CD4-positive, alpha-beta T cell treated with Interferon gamma for 1 hour (primary cell): ENCODE results near the gene PIK3R6.
A peak's percentile ranks its signal among the peaks of the same experiment; 100 is the strongest.

ENCODE experiments used
- DNase-seq: peaks from one replicate; pipeline ENCODE4 v3.0.0-alpha.2; 2020

PIK3R6 gene

GRCh38 chr17:8791910-8792270 lies 75.6 kb downstream of the PIK3R6 start:
- peak; percentile 24 for DNase-seq

DNA sequence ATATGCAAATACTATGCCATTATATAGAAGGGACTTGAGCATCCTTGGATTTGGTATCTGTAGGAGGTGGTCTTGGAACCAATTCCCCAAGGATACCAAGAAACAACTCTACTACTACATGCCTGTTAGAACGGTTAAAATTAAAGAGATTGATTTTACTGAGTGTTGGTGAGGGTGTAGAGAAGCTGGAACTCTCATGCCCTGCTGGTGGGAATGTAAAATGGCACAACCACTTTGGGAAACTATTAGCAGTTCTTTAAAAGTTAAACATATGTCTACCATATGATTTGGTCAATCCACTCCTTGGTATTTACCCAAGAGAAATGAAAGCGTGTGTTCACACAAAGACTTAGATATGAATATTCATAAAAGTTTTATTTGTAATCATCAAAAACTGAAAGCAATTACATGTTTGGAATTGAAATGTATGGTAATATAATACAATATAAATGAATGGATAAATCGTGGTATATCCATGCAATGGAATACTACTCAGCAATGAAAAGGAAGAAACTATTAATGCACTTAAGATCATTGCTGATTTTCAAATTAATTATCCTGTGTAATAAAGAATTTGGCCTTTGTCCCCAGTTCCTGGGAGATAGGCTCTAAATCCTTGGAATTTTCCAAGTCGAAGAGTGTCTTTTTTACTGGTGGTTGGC lies 76.1 kb downstream of the PIK3R6 start:
- DNase-seq: no peak

DNA sequence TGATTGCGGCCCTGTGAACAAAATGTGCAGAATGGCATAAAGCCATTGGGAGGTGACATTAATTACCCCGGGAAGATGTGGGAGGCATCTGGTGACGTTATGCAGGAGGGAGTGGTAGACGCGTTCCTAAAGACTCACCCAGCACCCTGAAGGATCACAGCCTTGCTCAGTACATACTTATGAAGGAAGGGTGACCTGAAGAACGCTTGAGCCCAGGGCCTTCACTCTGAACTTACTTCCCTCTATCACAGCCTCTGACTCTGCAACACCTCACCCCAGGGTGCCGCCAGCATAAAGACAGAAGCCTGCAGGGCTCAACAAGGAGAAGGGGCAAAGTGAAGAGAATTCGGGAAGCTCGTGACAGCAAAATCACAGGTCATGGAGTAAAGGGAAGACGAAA lies 77.7 kb downstream of the PIK3R6 start:
- no peak for DNase-seq

DNA sequence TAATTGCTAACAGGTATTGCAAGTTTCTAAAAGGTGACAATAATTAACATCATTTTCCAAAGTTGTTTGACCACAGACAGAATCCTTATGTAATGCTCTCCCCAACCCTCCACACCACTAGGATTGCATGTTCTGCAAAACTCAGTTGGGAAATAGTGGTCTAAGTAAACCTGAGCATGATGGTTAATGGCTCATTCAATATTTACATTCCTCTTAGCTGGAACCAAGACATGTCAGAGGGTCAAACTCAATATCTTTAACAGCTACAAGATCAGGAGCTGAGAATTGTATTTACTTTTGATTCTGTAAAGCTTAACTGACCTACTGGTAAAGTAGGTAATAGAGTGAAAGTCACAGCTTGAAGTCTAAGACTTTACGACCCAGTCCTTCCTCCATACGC lies 78.5 kb downstream of the PIK3R6 start:
- DNase-seq: no peak

DNA sequence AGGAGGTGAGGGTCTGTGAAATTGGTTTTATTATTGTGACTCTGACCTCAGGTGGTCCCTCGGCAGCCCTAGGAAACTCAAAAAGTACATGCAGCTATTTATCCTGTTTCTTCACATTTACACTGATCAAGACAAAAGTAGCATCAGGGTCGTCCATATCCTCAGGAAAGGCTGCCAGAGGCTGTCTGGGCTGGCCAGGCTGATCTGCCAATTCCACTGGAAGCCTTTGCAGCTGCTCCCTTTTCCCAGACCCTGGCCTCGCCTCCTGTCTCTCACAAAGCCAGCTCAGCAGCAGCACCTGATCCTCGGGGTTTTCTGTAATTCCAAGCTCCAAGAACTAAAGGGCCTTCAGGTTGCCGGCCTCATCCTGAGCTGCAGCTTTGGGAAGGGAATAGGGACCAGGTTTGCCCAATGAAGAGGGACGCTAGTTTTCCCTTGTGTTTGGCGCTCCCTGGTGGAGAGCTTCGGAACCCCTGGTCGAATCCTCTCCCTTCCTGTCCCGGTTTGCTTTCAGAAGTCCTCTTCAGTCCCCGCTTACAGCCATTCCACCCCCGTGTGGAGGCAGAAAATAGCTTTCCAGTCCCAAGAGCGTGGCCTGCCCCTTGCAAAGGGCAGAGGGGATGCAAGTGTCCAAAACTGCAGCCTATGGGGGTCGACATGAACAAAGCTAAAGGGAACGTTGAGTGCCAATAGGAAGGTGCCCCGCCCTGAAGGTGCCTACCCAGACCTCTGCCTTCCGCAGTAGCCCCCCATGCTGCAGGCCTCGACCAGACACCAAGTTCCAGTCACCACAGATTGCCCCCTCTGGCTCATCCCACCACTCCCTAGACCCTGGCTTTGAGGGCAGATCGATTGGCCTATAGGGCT lies 81.7 kb downstream of the PIK3R6 start:
- DNase-seq: peak; percentile 48

GRCh38 chr17:8782176-8782575 lies 85.3 kb downstream of the PIK3R6 start:
- no peak for DNase-seq

DNA sequence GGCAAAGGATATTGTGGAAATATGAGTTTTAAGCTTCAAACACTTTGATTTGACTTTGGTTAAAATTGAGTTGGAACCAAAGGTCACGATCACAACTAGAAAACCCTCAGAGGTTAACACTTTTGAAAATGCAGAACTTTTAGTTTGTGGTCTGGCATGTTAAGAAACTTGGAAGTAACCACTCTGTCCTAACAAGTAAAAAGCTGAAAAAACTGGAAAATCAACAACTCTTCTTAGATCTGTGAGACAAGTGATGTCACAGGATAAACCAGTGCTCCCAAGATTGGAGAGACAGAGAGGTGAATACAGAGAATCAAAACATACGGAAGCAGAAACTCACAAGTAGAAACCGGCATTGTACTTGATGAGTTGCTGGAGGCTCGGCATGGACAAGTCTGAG lies 85.7 kb downstream of the PIK3R6 start:
- DNase-seq: no peak

GRCh38 chr17:8776881-8777280 lies 90.6 kb downstream of the PIK3R6 start:
- no peak for DNase-seq

DNA sequence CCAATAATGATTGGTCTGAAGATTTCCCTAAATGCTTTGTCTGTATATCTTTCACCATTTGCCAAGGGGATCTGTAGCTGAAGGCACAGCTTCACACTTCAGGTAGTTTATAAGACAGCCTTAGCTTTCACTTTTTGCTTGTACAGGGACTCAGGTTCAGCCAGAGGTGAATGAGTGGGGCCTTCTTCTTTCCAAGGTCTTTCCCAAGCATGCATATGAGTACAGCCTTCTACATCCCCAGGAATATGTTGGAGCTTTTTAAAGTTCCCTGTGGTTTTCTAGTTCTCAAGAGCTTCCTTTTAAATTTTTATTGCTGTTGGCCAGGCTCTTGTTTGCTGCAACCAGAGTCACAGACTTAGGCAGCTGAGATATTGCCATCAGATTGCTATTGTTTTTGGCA lies 91.2 kb downstream of the PIK3R6 start:
- DNase-seq: no peak

GRCh38 chr17:8766731-8767130 lies 100.7 kb downstream of the PIK3R6 start:
- no peak for DNase-seq

DNA sequence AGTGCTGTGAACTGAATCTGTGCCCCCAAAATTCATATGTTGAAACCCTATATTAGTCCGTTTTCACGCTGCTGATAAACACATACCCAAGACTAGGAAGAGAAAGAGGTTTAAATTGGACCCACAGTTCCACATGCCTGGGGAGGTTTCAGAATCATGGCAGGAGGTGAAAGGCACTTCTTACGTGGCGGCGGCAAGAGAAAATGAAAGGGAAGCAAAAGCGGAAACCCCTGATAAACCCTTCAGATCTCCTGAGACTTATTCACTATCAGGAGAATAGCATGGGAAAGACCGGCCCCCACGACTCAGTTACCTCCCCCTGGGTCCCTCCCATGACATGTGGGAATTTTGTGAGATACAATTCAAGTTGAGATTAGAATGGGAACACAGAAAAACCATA lies 105.5 kb downstream of the PIK3R6 start:
- no peak for DNase-seq

DNA sequence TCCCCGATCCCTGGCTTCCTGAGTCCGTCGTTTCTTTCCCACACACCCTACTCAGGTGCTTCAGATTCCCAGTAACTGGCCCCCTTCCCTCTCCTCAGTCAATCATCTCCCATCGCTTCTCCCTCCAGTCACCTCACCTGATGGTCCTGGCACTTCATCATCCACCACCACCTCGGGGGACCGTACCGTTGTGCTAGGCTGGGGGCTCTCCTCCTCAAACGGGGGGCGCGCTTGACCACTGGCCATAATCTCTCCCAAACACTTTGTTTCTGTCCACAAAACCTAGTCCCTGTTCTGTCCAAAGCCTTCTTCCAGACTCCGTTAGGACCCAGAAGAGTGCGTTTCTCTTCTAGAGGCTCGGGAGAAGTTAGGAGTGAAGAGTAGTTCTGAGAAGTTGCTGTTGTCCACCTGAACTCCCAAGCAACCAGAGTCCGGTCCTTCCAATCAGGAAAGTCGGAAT lies 109.3 kb downstream of the PIK3R6 start, which contains the start of gene SPDYE4:
TSS of gene SPDYE4 (minus strand) at position 410 of the 460 bp plus-strand sequence. CDS start at position 246, 164 bp downstream.
- no peak for DNase-seq

DNA sequence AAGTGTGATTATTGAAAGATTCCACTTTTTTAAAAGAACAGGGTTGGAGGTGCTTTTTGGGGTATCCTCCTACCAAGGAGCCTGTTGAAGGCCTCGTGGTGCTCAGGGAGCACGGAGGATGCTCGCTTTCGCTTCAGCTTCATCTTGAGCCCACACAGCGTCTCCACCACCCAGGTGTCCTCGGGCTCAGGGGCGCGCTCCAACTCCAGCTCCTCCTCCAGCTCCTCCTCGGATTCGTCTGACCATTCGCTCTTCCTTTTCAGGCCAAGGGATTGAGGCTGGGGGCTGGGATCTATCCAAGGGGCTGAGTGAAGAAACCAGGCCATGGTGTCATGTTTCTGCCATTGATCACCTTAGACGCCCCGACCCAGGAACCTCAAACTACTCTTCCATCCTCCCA lies 110.3 kb downstream of the PIK3R6 start:
- no peak for DNase-seq

DNA sequence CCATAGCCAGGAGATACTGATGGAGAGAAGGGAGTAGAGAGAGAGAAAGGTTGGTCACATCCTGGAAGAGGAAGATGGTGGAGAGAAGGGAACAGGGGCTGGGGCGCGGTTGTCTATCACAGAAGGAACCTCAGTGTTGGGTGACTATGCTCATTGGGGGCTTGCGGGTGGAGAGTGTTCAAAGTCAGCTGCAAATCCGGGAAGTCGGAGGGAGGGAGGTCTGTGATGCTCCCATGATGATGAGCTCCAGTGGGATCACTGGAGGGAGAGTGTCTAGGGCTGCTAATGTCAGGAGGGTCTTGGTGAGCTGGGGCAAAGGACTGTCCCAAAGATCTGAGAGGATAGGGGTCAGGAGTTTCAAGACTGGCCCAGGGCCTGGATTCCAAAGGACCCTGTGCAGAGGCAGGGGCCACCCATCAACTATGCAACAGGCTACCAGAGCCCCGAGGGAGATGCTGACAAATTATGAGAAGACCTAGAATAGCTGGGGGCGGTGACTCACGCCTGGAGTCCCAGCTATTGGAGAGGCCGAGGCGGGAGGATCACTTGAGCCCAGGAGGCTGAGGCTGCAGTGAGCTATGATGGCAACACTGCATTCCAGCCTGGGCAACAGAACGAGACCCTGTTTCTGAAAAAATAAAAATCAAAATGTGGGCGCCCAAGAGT lies 111.8 kb downstream of the PIK3R6 start:
- no peak for DNase-seq

GRCh38 chr17:8754890-8755289 lies 112.6 kb downstream of the PIK3R6 start:
- no peak for DNase-seq

DNA sequence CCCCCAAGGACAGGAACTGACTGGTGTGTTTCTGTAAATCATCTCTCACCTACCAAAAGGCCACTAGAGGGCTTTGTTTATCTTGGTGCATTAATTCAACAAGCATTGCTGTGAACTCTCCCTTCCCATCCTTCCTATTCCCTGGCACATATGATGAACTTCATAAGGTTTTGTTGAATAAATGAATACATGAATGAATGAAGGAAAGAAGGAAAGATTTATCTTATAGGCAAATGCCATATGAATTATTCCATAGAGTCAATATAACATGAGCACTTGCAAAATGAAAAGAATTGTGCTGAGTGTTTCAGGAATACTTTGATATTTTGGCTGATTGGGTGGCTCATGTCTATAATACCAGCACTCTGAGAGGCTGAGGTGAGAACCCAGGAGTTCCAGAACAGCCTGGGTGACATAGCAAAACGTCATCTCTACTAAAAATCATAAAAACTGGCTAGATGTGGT lies 113.5 kb downstream of the PIK3R6 start:
- no peak for DNase-seq

- no peak for DNase-seq
Observed at GRCh38 chr17:8753136-8753975, 114.1 kb downstream of the PIK3R6 start.
